ENCODE results near the gene SUZ12.

DNA sequence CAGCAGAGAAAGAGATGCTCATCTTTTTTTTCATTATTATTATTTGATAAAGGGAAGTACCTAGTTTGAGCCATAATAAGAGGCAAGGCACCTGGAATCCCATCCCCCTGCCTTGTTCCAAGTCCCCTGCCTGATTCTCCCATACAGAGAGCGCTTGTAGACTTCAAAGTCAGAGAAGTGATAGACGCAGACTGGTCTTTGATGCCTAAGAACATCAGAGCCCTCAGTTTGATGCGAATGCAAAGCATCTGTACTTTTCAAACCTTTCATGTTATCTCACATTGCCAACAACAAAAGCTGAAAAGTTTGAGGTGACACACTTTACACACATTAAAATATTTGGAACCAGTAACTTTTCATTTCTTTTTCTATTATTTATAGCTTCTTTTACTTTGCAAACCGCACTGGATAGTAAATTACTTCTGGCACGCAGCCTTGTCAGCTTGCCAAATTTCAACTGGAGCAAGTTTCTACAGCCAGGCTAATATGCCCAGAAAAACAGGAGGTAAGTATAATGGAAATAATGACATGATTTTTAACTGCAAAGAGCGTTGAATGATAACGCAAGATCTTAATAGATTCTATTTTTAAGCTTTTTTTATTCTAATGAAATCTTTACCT lies 29.4 kb upstream of the SUZ12 start:
- no peak for TF ChIP-seq EZH2 (IDR thresholded peaks at IDR 0.05; ENCODE audit: borderline replicate concordance)
- TF ChIP-seq, protein P1, sequence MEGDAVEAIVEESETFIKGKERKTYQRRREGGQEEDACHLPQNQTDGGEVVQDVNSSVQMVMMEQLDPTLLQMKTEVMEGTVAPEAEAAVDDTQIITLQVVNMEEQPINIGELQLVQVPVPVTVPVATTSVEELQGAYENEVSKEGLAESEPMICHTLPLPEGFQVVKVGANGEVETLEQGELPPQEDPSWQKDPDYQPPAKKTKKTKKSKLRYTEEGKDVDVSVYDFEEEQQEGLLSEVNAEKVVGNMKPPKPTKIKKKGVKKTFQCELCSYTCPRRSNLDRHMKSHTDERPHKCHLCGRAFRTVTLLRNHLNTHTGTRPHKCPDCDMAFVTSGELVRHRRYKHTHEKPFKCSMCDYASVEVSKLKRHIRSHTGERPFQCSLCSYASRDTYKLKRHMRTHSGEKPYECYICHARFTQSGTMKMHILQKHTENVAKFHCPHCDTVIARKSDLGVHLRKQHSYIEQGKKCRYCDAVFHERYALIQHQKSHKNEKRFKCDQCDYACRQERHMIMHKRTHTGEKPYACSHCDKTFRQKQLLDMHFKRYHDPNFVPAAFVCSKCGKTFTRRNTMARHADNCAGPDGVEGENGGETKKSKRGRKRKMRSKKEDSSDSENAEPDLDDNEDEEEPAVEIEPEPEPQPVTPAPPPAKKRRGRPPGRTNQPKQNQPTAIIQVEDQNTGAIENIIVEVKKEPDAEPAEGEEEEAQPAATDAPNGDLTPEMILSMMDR (IDR thresholded peaks at IDR 0.05; ENCODE audit: poor library complexity): no peak

Data from hepatocyte (in vitro differentiated cells).